ENCODE data around the gene PTGR3.
"Not testable (repeated sequence)": the region's sequence is repeated elsewhere in the genome, so short reads cannot be mapped to it uniquely, and the experiment has no call there.

The PTGR3 gene

GRCh38 chr18:75202696-75203365 is 6.1 kb downstream of the PTGR3 start:
- peak; percentile 84 for FAIRE-seq

DNA sequence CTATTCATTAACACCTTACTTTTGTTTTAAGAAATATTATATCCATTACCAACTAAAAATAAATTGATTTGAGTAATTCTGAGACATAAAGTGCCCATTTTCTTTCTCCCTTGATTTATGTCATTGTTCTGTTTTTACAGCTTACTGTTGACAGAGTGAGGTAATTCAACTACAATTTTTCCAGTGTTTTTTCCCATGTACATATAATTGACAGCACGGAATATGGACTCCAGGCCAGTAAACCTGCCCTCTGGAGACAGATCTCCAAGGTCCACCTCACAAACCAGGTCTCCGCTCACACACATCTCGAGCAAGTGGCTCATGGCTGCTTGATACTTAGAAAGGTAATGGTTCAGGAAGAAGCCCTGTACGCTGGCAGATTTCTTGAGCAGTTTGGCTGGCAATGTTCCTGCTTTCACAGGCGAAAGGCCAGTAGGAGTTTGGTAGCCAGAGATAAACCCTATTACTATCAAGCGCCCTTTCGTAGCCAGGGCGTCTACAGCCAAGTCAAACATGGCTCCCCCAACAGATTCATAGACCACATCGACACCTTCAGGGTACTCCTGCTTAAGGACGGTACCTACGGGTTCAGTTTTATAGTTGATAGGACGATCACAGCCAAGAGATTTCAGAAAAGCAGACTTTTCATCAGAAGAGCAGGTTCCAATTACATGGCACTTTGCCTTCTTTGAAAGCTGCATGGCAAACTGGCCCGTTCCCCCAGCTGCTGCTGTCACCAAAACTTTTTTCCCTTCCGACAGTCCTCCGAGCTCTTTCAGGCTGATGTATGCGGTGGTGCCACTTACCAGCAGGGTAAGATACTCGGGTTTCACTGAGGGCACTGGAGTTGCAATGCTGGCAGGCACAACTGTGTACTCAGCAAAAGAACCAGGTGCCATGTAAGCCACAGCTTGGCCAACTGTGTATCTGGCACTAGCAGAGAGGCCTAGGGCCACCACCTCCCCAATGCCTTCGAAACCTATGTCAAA is 7.4 kb downstream of the PTGR3 start:
- no peak for FAIRE-seq

- FAIRE-seq = no peak
Observed at GRCh38 chr18:75200605-75201280, 8.2 kb downstream of the PTGR3 start.

GRCh38 chr18:75200071-75200470 is 8.9 kb downstream of the PTGR3 start:
- FAIRE-seq = no peak

- FAIRE-seq = no peak
Observed at GRCh38 chr18:75199327-75199726, 9.6 kb downstream of the PTGR3 start.

GRCh38 chr18:75198036-75198435 is 10.9 kb downstream of the PTGR3 start:
- FAIRE-seq = no peak

- no peak for FAIRE-seq
Observed at GRCh38 chr18:75192899-75193298, 16.0 kb downstream of the PTGR3 start.

DNA sequence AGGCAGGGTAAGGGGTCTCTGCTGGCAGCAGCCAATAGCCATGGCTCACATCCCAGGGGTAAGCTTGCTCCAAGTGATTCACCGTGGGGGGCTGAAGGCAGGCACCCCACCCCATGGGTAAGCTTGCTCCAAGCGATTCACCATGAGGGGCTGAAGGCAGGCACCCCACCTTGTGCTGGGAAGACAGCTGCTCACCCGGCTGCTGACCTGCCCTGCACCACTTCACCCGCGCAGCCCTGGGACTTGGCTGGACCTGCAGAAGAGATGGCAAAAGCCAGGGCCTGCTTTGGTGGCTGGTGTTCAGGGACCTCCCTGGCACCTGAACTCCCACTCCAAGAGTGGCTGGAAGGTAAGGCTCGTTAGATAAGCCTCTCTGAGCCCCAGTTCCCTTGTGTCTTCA is 19.2 kb downstream of the PTGR3 start:
- FAIRE-seq = no peak

- not testable (repeated sequence) for FAIRE-seq
Observed at GRCh38 chr18:75187702-75188101, 21.2 kb downstream of the PTGR3 start.

- FAIRE-seq = no peak
Observed at GRCh38 chr18:75185460-75185859, 23.5 kb downstream of the PTGR3 start.

GRCh38 chr18:75183973-75184493 is 24.9 kb downstream of the PTGR3 start:
- FAIRE-seq = no peak

GRCh38 chr18:75183524-75183923 is 25.4 kb downstream of the PTGR3 start:
- no peak for FAIRE-seq

DNA sequence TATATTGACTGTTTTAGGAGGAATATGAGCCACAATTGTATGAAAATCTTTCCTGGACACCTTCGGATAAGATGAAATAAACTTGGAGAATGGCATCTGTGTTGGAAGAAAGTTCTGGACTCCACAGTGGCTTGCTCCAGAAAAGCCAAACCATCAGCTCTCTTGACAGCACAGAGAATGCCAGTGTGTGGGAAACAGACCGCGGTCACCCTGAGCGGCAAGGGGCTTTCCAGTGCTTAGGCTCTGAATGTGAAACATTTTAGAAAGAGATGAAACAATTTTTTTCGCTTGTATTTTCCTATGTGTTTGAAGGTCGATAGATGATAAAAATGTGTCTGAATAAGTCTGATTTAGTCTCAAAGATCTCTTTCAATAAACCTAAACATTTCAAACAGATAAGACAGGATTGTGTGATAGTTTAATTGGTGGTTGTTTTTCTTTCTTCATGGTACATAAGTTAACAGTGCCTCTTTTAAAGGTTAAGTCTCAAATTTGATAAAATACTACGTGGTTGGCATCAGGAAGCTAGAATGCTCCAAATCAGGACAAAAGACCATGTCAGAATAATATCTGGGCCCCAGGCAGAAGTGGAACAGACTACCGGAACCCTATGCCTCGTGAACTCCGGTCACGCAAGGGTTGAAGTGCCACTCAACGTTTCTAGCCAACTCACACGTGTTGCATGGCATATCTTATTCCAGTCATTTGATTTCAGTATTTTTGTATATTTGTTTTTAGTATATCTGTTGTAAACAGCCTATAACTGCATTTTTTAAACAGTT is 28.9 kb downstream of the PTGR3 start:
- FAIRE-seq = no peak

DNA sequence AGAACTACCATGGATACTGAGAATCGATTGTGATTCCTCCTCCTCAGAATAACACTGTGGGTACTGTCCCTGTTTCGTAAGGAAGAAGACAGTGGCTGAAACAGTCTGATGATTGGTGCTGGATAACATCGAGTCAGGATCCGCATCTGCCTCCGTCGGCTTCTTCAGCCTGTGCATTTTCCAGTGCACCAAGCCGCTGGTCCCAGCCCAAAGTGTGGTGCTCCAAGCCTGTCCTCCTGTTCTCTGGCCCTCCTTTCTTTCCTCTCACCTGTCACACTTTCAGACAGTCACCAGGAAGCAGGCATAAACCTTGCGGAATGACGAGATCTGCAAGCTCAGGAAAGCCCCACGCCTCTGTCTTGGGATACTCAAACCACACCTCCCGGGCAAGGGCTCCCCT is 30.6 kb downstream of the PTGR3 start:
- FAIRE-seq = no peak

- no peak for FAIRE-seq
Observed at GRCh38 chr18:75176849-75177248, 32.1 kb downstream of the PTGR3 start.

DNA sequence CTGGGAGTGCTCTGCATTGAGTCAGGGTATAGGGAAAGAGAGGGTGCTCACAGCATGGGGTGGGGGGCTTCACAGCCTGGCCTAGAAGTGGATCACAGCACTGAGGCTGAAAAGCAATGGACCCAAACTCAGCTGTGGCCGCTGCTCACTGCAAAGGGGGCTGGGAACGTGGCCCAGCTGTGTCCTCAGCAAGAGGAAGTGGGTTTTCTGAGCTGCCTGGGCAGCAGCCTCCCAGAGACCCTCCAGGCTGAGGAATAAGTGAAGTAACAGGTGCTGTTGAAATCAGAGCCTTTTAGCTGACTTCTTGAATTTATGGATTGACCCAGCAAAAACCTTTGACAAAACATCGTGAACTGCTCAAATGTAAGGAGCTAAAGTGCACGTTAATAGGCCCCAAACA is 35.2 kb downstream of the PTGR3 start:
- no peak for FAIRE-seq

GRCh38 chr18:75173125-75173432 is 35.9 kb downstream of the PTGR3 start:
- no peak for FAIRE-seq

GRCh38 chr18:75172299-75173124 is 36.4 kb downstream of the PTGR3 start:
- no peak for FAIRE-seq

DNA sequence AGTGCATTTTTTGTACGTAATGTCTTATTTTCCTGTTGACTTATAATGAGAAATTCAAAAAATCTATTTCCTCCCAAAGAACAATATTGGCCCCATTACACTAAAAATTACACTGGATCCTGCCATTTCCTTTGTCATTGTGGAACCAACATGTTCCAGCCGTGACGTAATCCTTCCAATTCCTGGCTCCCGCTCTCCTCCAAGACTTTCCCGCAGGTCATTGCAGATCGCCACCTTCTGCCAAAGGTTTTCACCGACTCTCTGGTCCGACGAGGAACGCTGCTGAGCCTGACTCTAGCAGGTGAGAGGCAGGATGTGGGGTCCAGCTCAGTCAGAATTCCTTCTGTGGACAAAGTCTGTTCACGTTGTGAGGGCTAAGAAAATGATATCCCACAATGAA is 38.0 kb downstream of the PTGR3 start:
- no peak for FAIRE-seq

GRCh38 chr18:75170022-75170789 is 38.7 kb downstream of the PTGR3 start:
- no peak for FAIRE-seq

- FAIRE-seq = no peak
Observed at GRCh38 chr18:75169411-75169810, 39.5 kb downstream of the PTGR3 start.
